GM23248 (cell line): ENCODE data around the gene ZHX3.

Experiments used
- EZH2 ChIP-seq: fragments of 200-600 bp; sonication (generic); IDR thresholded peaks from 2 replicates; pipeline ENCODE4 v1.6.1; 2018; ENCODE audit warnings: antibody characterized with exemption, mild to moderate bottlenecking; ENCODE audit not compliant: insufficient read depth, poor library complexity, severe bottlenecking
- EZH2phosphoT487 ChIP-seq: fragments of 200-600 bp; sonication (generic); IDR thresholded peaks from 2 replicates; pipeline ENCODE4 v1.6.1; 2018; ENCODE audit warnings: antibody characterized with exemption, moderate library complexity, mild to moderate bottlenecking, low read depth; ENCODE audit not compliant: insufficient read depth

DNA sequence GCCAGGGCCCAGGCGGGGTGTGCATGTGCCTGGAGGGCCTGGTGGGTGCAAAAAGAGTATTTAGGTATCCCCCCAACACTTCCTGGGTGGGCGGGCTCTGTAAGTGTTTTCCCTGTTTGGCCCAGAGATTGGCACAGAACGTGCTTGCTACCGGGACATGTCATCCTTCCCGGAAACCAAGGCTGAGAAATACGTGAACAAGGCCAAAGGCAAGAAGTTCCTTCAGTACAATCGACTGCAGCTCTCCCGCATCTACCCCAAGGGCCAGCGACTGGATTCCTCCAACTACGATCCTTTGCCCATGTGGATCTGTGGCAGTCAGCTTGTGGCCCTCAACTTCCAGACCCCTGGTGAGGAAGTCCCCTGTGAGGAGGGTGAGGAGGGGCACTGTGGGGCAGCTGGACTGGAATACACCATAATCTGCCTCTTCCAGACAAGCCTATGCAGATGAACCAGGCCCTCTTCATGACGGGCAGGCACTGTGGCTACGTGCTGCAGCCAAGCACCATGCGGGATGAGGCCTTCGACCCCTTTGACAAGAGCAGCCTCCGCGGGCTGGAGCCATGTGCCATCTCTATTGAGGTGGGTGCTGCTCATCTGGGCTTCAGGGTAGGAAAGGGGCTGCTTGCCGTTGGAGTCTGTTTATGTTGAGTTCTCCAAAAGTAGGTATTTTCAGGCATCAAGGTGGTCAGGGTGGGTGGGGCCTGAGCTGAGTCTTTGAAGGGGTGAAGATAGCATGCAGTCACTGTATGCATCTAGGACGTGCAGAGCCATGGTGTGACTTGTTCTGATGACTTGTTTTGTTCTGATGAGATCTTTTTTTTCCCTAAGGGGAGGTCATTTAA, 145.0 kb downstream of the ZHX3 start:
- TF ChIP-seq EZH2 (no peak), EZH2phosphoT487 (no peak)
